ENCODE results near the gene CASP6. TPM values are rescaled to one million over a fixed set of nuclear protein-coding genes. Genes with fewer than 3 reads are reported as not detected.

CASP6 gene
- polyA plus RNA-seq, 3 donors, result 4.7 to 24.4 (median 23.3) TPM

DNA sequence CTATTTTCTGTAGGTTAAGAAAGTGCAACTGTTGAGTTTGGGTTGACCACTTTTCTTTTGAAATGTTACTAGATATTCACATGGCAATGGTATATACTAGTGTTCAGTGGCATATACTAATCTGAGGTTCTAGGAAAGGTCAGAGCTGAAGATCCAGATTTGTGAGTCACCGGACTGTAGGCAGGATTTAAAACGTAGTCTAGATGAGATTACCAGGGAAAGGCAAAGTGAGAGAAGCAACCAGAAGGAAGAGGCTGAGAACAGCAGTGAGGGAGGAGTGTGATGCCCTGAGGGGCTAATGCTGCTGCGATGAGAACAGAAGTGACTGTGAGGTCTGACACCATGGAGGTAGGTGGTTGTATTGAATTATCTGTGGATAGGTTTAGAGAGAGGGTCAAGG, 36.3 kb upstream of the CASP6 start:
- H3K4me3 ChIP-seq (replicated peaks in 1 of 3; ENCODE audit: low read depth in 2 of 3, low read length in 3 of 3), result no peak overlapping the region
- H3K9me3 ChIP-seq (replicated peaks in 1 of 2; ENCODE audit: control insufficient read depth in 1 of 2, insufficient read depth in 1 of 2, low read length in 2 of 2), result no peaks in the 10 kb centered on the region
- no peaks in the 10 kb centered on the region for H3K9me3 Mint-ChIP-seq
- no peak for DNase-seq
- no peaks in the 10 kb centered on the region for H3K36me3 ChIP-seq (replicated peaks in 1 of 2; ENCODE audit: control insufficient read depth in 1 of 2, insufficient read depth in 2 of 2, low read length in 2 of 2)
- WGBS (ENCODE audit: insufficient coverage), result 93% methylated on average over 3 of the region's 3 CpGs
- no peaks in the 10 kb centered on the region for H3K36me3 Mint-ChIP-seq
- no peak overlapping the region for H2AFZ ChIP-seq (ENCODE audit: insufficient read depth, low read depth, low read length, poor library complexity, severe bottlenecking)
- no peaks in the 10 kb centered on the region for H3K79me2 ChIP-seq (ENCODE audit: insufficient read depth, low read length)
- H3K4me1 ChIP-seq (ENCODE audit: control insufficient read depth in 1 of 2, insufficient read depth in 2 of 2, low read length in 2 of 2), result no peaks in the 10 kb centered on the region
- TF ChIP-seq, protein P1, sequence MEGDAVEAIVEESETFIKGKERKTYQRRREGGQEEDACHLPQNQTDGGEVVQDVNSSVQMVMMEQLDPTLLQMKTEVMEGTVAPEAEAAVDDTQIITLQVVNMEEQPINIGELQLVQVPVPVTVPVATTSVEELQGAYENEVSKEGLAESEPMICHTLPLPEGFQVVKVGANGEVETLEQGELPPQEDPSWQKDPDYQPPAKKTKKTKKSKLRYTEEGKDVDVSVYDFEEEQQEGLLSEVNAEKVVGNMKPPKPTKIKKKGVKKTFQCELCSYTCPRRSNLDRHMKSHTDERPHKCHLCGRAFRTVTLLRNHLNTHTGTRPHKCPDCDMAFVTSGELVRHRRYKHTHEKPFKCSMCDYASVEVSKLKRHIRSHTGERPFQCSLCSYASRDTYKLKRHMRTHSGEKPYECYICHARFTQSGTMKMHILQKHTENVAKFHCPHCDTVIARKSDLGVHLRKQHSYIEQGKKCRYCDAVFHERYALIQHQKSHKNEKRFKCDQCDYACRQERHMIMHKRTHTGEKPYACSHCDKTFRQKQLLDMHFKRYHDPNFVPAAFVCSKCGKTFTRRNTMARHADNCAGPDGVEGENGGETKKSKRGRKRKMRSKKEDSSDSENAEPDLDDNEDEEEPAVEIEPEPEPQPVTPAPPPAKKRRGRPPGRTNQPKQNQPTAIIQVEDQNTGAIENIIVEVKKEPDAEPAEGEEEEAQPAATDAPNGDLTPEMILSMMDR (IDR thresholded peaks at IDR 0.05), result no peak
- H4K20me1 ChIP-seq (ENCODE audit: insufficient read depth, low read length), result no peaks in the 10 kb centered on the region
- H3K27me3 Mint-ChIP-seq (ENCODE audit: low read depth in 3 of 3), result peaks cover 0 to 8% (median 7%) of the 10 kb centered on the region in 3 donors
- H3K4me2 ChIP-seq (replicated peaks; ENCODE audit: extremely low read depth, low read length, poor library complexity, severe bottlenecking), result no peak overlapping the region
- H3K27ac Mint-ChIP-seq, result no peak overlapping the region
- H3K9ac ChIP-seq (ENCODE audit: insufficient read depth, low read length, poor library complexity, severe bottlenecking), result no peak overlapping the region
- no peak overlapping the region for H3K27ac ChIP-seq (ENCODE audit: low read depth in 1 of 2, low read length in 2 of 2)
- no peak overlapping the region for H3K4me3 Mint-ChIP-seq
- H3K27me3 ChIP-seq (ENCODE audit: control insufficient read depth in 2 of 2, insufficient read depth in 2 of 2, low read length in 2 of 2), result no peaks in the 10 kb centered on the region
- intact Hi-C loops (cut with micrococcal nuclease), result no loop called here
- H3K4me1 Mint-ChIP-seq, result no peaks in the 10 kb centered on the region

GRCh38 chr4:109738104-109738872, 35.0 kb upstream of the CASP6 start:
- Histone ChIP-seq H2AFZ (ENCODE audit: insufficient read depth, low read depth, low read length, poor library complexity, severe bottlenecking) (no peak overlapping the region), H4K20me1 (ENCODE audit: insufficient read depth, low read length) (no peaks in the 10 kb centered on the region), H3K36me3 (replicated peaks in 1 of 2; ENCODE audit: control insufficient read depth in 1 of 2, insufficient read depth in 2 of 2, low read length in 2 of 2) (no peaks in the 10 kb centered on the region), H3K4me3 (replicated peaks in 1 of 3; ENCODE audit: low read depth in 2 of 3, low read length in 3 of 3) (no peak overlapping the region), H3K4me2 (replicated peaks; ENCODE audit: extremely low read depth, low read length, poor library complexity, severe bottlenecking) (no peak overlapping the region), H3K9me3 (replicated peaks in 1 of 2; ENCODE audit: control insufficient read depth in 1 of 2, insufficient read depth in 1 of 2, low read length in 2 of 2) (no peaks in the 10 kb centered on the region), H3K27me3 (ENCODE audit: control insufficient read depth in 2 of 2, insufficient read depth in 2 of 2, low read length in 2 of 2) (no peaks in the 10 kb centered on the region), H3K27ac (ENCODE audit: low read depth in 1 of 2, low read length in 2 of 2) (no peak overlapping the region), H3K79me2 (ENCODE audit: insufficient read depth, low read length) (no peaks in the 10 kb centered on the region), H3K4me1 (ENCODE audit: control insufficient read depth in 1 of 2, insufficient read depth in 2 of 2, low read length in 2 of 2) (no peaks in the 10 kb centered on the region), H3K9ac (ENCODE audit: insufficient read depth, low read length, poor library complexity, severe bottlenecking) (no peak overlapping the region)
- TF ChIP-seq, protein P1 (IDR thresholded peaks at IDR 0.05), result no peak
- no peak overlapping the region for H3K27ac Mint-ChIP-seq
- no peaks in the 10 kb centered on the region for H3K36me3 Mint-ChIP-seq
- intact Hi-C loops (cut with micrococcal nuclease), result no loop called here
- H3K27me3 Mint-ChIP-seq (ENCODE audit: low read depth in 3 of 3), result peaks cover 0 to 7% (median 6%) of the 10 kb centered on the region in 3 donors
- no peaks in the 10 kb centered on the region for H3K4me1 Mint-ChIP-seq
- no peaks in the 10 kb centered on the region for H3K9me3 Mint-ChIP-seq
- no peak for DNase-seq
- 91% methylated on average over 4 of the region's 10 CpGs for WGBS (ENCODE audit: insufficient coverage)
- no peak overlapping the region for H3K4me3 Mint-ChIP-seq
